IMR-90 (cell line): ENCODE results near the gene BUB1B. TPM values are rescaled to one million over a fixed set of nuclear protein-coding genes. Genes with fewer than 3 reads are reported as not detected.

Source experiments
- ATAC-seq: fragments of 200-7000 bp; cut with Tn5 transposase; 2 replicates; pipeline ENCODE4 v1.9.1; 2020; ENCODE audit warnings: low read depth, mild to moderate bottlenecking, moderate library complexity
- BruUV-seq: library from RNA; stranded (reverse); fragments of 400-500 nt; replicated peaks from 2 replicates; lab custom pipeline; 2021; lab: Mats Ljungman, UMichigan
- CTCF ChIA-PET: fragments of 300-600 bp; formaldehyde crosslinking; extraction: SDS; loops from one replicate; lab custom pipeline; 2021; ENCODE audit warnings: antibody characterized with exemption; lab: Yijun Ruan, JAX
- POLR2A ChIA-PET: fragments of 300-600 bp; sonication (Branson Sonifier 250); formaldehyde crosslinking; loops from one replicate; lab custom pipeline; 2022; ENCODE audit warnings: antibody characterized with exemption; ENCODE audit not compliant: unreplicated experiment; lab: Charles Lee
- DNase-seq: peaks from one replicate; pipeline ENCODE4 v3.0.0; 2013
- H2AFZ ChIP-seq: replicated peaks from 2 replicates; pipeline ENCODE3; 2013; ENCODE audit warnings: low read length, mild to moderate bottlenecking; ENCODE audit not compliant: poor library complexity
- H2AK5ac ChIP-seq: 2 replicates; pipeline ENCODE4 v1.6.1; 2013; ENCODE audit warnings: low read depth, low read length, inconsistent platforms
- H2AK9ac ChIP-seq: replicated peaks from 2 replicates; pipeline ENCODE3; 2013; ENCODE audit warnings: mild to moderate bottlenecking, low read depth, low read length, moderate library complexity; ENCODE audit not compliant: poor library complexity
- H2BK120ac ChIP-seq: 2 replicates; pipeline ENCODE4 v1.6.1; 2013; ENCODE audit warnings: low read depth, low read length, inconsistent platforms
- H2BK15ac ChIP-seq: 3 replicates; pipeline ENCODE4 v1.6.1; 2013; ENCODE audit warnings: low read depth, low read length, inconsistent platforms
- H2BK20ac ChIP-seq: 2 replicates; pipeline ENCODE4 v1.6.1; 2013; ENCODE audit warnings: low read depth, mild to moderate bottlenecking, inconsistent platforms, low read length, moderate library complexity
- H2BK5ac ChIP-seq: 2 replicates; pipeline ENCODE4 v1.6.1; 2013; ENCODE audit warnings: mild to moderate bottlenecking, low read depth, low read length, inconsistent platforms; ENCODE audit not compliant: poor library complexity, severe bottlenecking
- H3K14ac ChIP-seq: replicated peaks from 2 replicates; pipeline ENCODE4 v1.6.1; 2013; ENCODE audit warnings: low read depth, low read length, inconsistent platforms
- H3K18ac ChIP-seq: 2 replicates; pipeline ENCODE4 v1.6.1; 2013; ENCODE audit warnings: low read depth, low read length, control low read depth
- H3K23ac ChIP-seq: 2 replicates; pipeline ENCODE4 v1.6.1; 2013; ENCODE audit warnings: low read depth, low read length, inconsistent platforms
- H3K27ac ChIP-seq: 2 replicates; pipeline ENCODE4 v1.5.1; 2013; ENCODE audit warnings: mild to moderate bottlenecking, control low read depth, low read length; ENCODE audit not compliant: insufficient read depth
- H3K27me3 ChIP-seq: 2 replicates; pipeline ENCODE4 v1.6.1; 2013; ENCODE audit warnings: low read length; ENCODE audit not compliant: control insufficient read depth, insufficient read depth
- H3K36me3 ChIP-seq: 2 replicates; pipeline ENCODE4 v1.6.1; 2013; ENCODE audit warnings: low read length, mixed read lengths; ENCODE audit not compliant: control insufficient read depth, insufficient read depth
- H3K4ac ChIP-seq: 2 replicates; pipeline ENCODE4 v1.6.1; 2013; ENCODE audit warnings: low read depth, low read length, inconsistent platforms
- H3K4me1 ChIP-seq: 2 replicates; pipeline ENCODE4 v1.6.1; 2013; ENCODE audit warnings: low read length, mixed read lengths; ENCODE audit not compliant: control insufficient read depth, insufficient read depth
- H3K4me2 ChIP-seq: 2 replicates; pipeline ENCODE4 v1.6.1; 2013; ENCODE audit warnings: low read depth, mild to moderate bottlenecking, control low read depth, low read length, moderate library complexity
- H3K4me3 ChIP-seq: 2 replicates; pipeline ENCODE4 v1.5.1; 2013; ENCODE audit warnings: low read depth, mild to moderate bottlenecking, control low read depth, low read length, moderate library complexity; ENCODE audit not compliant: insufficient read depth
- H3K56ac ChIP-seq: 2 replicates; pipeline ENCODE4 v1.6.1; 2013; ENCODE audit warnings: low read length, inconsistent platforms; ENCODE audit not compliant: insufficient read depth; ENCODE audit errors: extremely low read depth
- H3K79me1 ChIP-seq, 2 experiments: 2 replicates each; pipeline ENCODE4 v1.6.1; 2013; ENCODE audit warnings: low read length in 2 of 2, inconsistent platforms in 1 of 2, low read depth in 1 of 2
- H3K9ac ChIP-seq: 2 replicates; pipeline ENCODE4 v1.6.1; 2013; ENCODE audit warnings: low read depth, low read length, control low read depth
- H3K9me1 ChIP-seq: 2 replicates; pipeline ENCODE4 v1.6.1; 2013; ENCODE audit warnings: low read length, inconsistent platforms; ENCODE audit not compliant: insufficient read depth
- H3K9me3 ChIP-seq: 2 replicates; pipeline ENCODE4 v1.6.1; 2013; ENCODE audit warnings: low read length; ENCODE audit not compliant: control insufficient read depth, insufficient read depth
- H4K20me1 ChIP-seq: 2 replicates; pipeline ENCODE4 v1.6.1; 2013; ENCODE audit warnings: low read length, inconsistent platforms; ENCODE audit not compliant: insufficient read depth
- H4K5ac ChIP-seq: 2 replicates; pipeline ENCODE4 v1.6.1; 2013; ENCODE audit warnings: mild to moderate bottlenecking, low read depth, low read length, control low read depth
- H4K8ac ChIP-seq, 2 experiments: 2 replicates each; pipeline ENCODE4 v1.6.1; 2013; ENCODE audit warnings: low read depth in 2 of 2, low read length in 2 of 2, control low read depth in 1 of 2, inconsistent platforms in 1 of 2
- H4K91ac ChIP-seq: 2 replicates; pipeline ENCODE4 v1.6.1; 2013; ENCODE audit warnings: low read depth, low read length, inconsistent platforms; ENCODE audit not compliant: insufficient read depth
- CEBPB ChIP-seq: IDR thresholded peaks from 2 replicates; pipeline ENCODE4 v1.6.1; 2012; ENCODE audit warnings: low read depth, low read length, improper control_type of control experiment
- CHD1 ChIP-seq: IDR thresholded peaks from 2 replicates; pipeline ENCODE4 v1.6.1; 2012; ENCODE audit warnings: low read depth, low read length, improper control_type of control experiment
- CTCF ChIP-seq: conservative IDR thresholded peaks from 2 replicates; pipeline ENCODE4 v1.5.1; 2012; ENCODE audit warnings: mild to moderate bottlenecking, low read depth, low read length, improper control_type of control experiment
- FOS ChIP-seq: fragments of 150-350 bp; IDR thresholded peaks from 2 replicates; pipeline ENCODE4 v1.6.1; 2016; ENCODE audit warnings: low read depth, low read length
- MAFK ChIP-seq: IDR thresholded peaks from 2 replicates; pipeline ENCODE4 v1.6.1; 2012; ENCODE audit warnings: low read depth, low read length, improper control_type of control experiment
- MAZ ChIP-seq: IDR thresholded peaks from 2 replicates; pipeline ENCODE4 v1.6.1; 2012; ENCODE audit warnings: low read depth, mild to moderate bottlenecking, low read length, improper control_type of control experiment, moderate library complexity, borderline replicate concordance
- NFE2L2 ChIP-seq: fragments of 150-350 bp; IDR thresholded peaks from 2 replicates; pipeline ENCODE4 v1.6.1; 2016; ENCODE audit warnings: low read depth, mild to moderate bottlenecking, low read length
- POLR2A ChIP-seq: IDR thresholded peaks from 2 replicates; pipeline ENCODE4 v1.6.1; 2012; ENCODE audit warnings: mild to moderate bottlenecking, low read depth, low read length
- RAD21 ChIP-seq: IDR thresholded peaks from 2 replicates; pipeline ENCODE4 v1.6.1; 2012; ENCODE audit warnings: low read length, improper control_type of control experiment
- RCOR1 ChIP-seq: IDR thresholded peaks from 2 replicates; pipeline ENCODE4 v1.6.1; 2012; ENCODE audit warnings: mild to moderate bottlenecking, low read length, improper control_type of control experiment; ENCODE audit not compliant: insufficient replicate concordance
- RFX5 ChIP-seq: IDR thresholded peaks from 2 replicates; pipeline ENCODE4 v1.8.0; 2012; ENCODE audit warnings: low read depth, mild to moderate bottlenecking, low read length, moderate library complexity
- USF2 ChIP-seq: fragments of 150-350 bp; IDR thresholded peaks from 2 replicates; pipeline ENCODE4 v1.6.1; 2017; ENCODE audit warnings: mild to moderate bottlenecking, antibody characterized with exemption, low read length, low read depth
- WGBS, 2 experiments: methylation state at CpG; one replicate each; pipeline versions ENCODE4 v1.1.5 to v1.1.7; 2013; ENCODE audit warnings: missing lambda C conversion rate in 2 of 2; ENCODE audit not compliant: insufficient read length in 1 of 2; ENCODE audit errors: extremely low coverage in 2 of 2; 5-methylcytosine and 5-hydroxymethylcytosine counted together
- dilution Hi-C: fragments of 300-500 bp; cut with HindIII; formaldehyde crosslinking; loops from one replicate; pipeline ENCODE4 v1.14.3; 2018; ENCODE audit warnings: low sequenced_read_pairs; ENCODE audit not compliant: unreplicated experiment
- in situ Hi-C: fragments of 300-500 bp; cut with MboI; formaldehyde crosslinking; loops from 3 replicates; pipeline ENCODE4 v1.14.3; 2019; ENCODE audit warnings: low sequenced_read_pairs, inconsistent platforms, mixed read lengths
- intact Hi-C: fragments of 100-400 bp; cut with micrococcal nuclease; formaldehyde crosslinking; loops from 2 replicates; pipeline ENCODE4 v1.10.0; 2022
- polyA plus RNA-seq, 3 experiments: library from polyadenylated mRNA; depleted of rRNA; stranded (reverse); fragments of >200 nt; gene quantifications; 2 replicates each; pipeline ENCODE4 v1.2.3, GENCODE V29; 2012; ENCODE audit warnings: low replicate concordance in 1 of 3
- total RNA-seq: library from RNA; depleted of rRNA; stranded (reverse); fragments of >200 nt; gene quantifications from 2 replicates; pipeline ENCODE4 v1.2.3, GENCODE V29; 2012
- TF ChIP-seq, protein P1 (sequence below): fragments of 150-350 bp; IDR thresholded peaks from 2 replicates; pipeline ENCODE4 v1.6.1; 2016; ENCODE audit warnings: low read depth, mild to moderate bottlenecking, low read length, moderate library complexity, borderline replicate concordance

The BUB1B gene
- total and polyA plus RNA-seq, 2 of the 4 experiments (the other 2 are of a cell fraction), result 15.6 to 24.7 TPM

DNA sequence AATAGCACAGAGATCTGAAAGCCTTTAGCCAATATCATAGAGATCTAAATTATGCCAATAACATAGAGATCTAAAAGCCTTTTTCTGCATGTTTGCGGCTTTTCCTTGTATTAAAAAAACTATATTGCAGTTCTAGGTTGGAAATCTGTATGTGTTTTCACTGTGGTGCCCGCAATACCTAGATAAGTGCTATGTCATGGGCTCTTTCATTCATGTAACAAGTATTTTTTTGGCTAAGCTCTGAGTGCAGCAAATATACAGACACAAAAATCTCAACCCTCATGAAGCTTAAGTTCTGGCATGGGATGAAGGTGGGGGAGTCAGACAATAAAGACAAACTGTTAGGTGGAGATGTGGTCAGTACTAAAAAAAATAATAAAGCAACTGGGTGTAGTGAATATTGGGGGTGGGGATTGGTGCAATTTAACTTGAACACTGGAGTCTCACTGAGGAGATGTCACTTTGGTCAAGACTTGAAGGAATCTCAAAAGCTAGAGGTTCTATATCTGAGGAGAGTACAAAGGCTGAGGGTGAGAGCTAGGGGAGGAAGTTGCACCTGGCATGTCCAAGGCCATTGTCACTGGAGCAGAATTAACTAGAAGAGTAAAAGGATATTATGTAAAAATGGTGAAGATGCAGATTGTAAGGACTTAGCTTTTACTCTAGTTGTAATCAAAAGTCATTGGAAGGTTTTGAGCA, 973 bp downstream of the BUB1B start:
- Histone ChIP-seq H4K20me1 (0 out of 2 replicates have a peak, but pooled peaks cover 4% of the 10 kb centered on the region), H3K9ac (peak overlapping the region; percentile 55; the same call in 1 of the 2 replicates), H2BK5ac (no peak overlapping the region), H3K4ac (no peak overlapping the region), H3K14ac (no peak overlapping the region; the same call in 1 of the 2 replicates), H2AK9ac (no peak overlapping the region), H3K56ac (0 out of 2 replicates have a peak overlapping the region, but pooled peaks have one; percentile 65), H3K18ac (no peak overlapping the region), H3K9me3 (no peaks in the 10 kb centered on the region), H4K5ac (no peak overlapping the region), H2BK20ac (no peak overlapping the region), H2AK5ac (no peak overlapping the region), H3K4me1 (no peaks in the 10 kb centered on the region), H2AFZ (no peak overlapping the region), H3K4me3 (peak overlapping the region; percentile 73; the same call in 1 of the 2 replicates), H4K91ac (no peak overlapping the region), H4K8ac (peak overlapping the region in 1 of 2 experiments; percentile 30; a peak in 1 of 4 replicates), H3K9me1 (peaks cover 7% of the 10 kb centered on the region; the same call in 1 of the 2 replicates), H3K79me1 (peaks cover 4 to 43% of the 10 kb centered on the region in 2 experiments; a peak in 3 of 4 replicates), H3K23ac (peak overlapping the region; percentile 75), H2BK15ac (no peak overlapping the region), H3K27ac (no peak overlapping the region), H3K36me3 (peaks cover 1% of the 10 kb centered on the region; the same call in 1 of the 2 replicates), H3K4me2 (peak overlapping the region; percentile 91), H3K27me3 (no peaks in the 10 kb centered on the region), H2BK120ac (no peak overlapping the region)
- DNase-seq, result no peak
- WGBS, 2 experiments, result no CpG with 5 or more reads among the region's 2 CpGs
- POLR2A ChIA-PET, result interaction anchor here (0.6 kb wide), 1 partner anchor 54 kb away, joined by 3 read pairs; no protein-coding TSS in a partner anchor
- dilution Hi-C loops, result no loop called here
- CTCF ChIA-PET, result interaction anchor here (0.6 to 0.7 kb wide), 2 partner anchors 16 to 55 kb away, joined by 3 to 4 read pairs; no protein-coding TSS in a partner anchor
- no TSS peak for BruUV-seq
- in situ Hi-C loops, result no loop called here
- ATAC-seq, result no peak
- intact Hi-C loops, result loop anchor here (5.0 kb wide), 1 partner anchor 115 kb away; no protein-coding TSS in a partner anchor
- TF ChIP-seq USF2 (no peak), NFE2L2 (no peak), RFX5 (no peak), POLR2A (no peak), MAZ (no peak), RAD21 (no peak), CHD1 (no peak), RCOR1 (no peak), CEBPB (no peak), FOS (no peak), MAFK (no peak), CTCF (no peak)
- TF ChIP-seq, protein P1, sequence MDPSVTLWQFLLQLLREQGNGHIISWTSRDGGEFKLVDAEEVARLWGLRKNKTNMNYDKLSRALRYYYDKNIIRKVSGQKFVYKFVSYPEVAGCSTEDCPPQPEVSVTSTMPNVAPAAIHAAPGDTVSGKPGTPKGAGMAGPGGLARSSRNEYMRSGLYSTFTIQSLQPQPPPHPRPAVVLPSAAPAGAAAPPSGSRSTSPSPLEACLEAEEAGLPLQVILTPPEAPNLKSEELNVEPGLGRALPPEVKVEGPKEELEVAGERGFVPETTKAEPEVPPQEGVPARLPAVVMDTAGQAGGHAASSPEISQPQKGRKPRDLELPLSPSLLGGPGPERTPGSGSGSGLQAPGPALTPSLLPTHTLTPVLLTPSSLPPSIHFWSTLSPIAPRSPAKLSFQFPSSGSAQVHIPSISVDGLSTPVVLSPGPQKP, result no peak
